Stimulated activated naive CD8-positive, alpha-beta T cell treated with anti-CD3 and anti-CD28 coated beads, Interleukin-15, Interleukin-2, amounts not matched to agents 100 ng/mL and 50 ng/mL, for 24 hours (primary cell): ENCODE results near the gene MED25.

Experiments used
- H3K27ac Mint-ChIP-seq: one replicate; pipeline ENCODE4 v1.8.0; 2021; ENCODE audit warnings: mild to moderate bottlenecking, mixed read lengths
- H3K27me3 Mint-ChIP-seq: one replicate; pipeline ENCODE4 v1.8.0; 2021; ENCODE audit warnings: mixed read lengths
- H3K36me3 Mint-ChIP-seq: one replicate; pipeline ENCODE4 v1.8.0; 2021; ENCODE audit warnings: low read depth, mixed read lengths
- H3K4me1 Mint-ChIP-seq: one replicate; pipeline ENCODE4 v1.8.0; 2021; ENCODE audit warnings: low read depth, mixed read lengths
- H3K4me3 Mint-ChIP-seq: one replicate; pipeline ENCODE4 v1.8.0; 2021; ENCODE audit warnings: mild to moderate bottlenecking, mixed read lengths
- H3K9me3 Mint-ChIP-seq: one replicate; pipeline ENCODE4 v1.8.0; 2021; ENCODE audit warnings: mixed read lengths

The MED25 gene

DNA sequence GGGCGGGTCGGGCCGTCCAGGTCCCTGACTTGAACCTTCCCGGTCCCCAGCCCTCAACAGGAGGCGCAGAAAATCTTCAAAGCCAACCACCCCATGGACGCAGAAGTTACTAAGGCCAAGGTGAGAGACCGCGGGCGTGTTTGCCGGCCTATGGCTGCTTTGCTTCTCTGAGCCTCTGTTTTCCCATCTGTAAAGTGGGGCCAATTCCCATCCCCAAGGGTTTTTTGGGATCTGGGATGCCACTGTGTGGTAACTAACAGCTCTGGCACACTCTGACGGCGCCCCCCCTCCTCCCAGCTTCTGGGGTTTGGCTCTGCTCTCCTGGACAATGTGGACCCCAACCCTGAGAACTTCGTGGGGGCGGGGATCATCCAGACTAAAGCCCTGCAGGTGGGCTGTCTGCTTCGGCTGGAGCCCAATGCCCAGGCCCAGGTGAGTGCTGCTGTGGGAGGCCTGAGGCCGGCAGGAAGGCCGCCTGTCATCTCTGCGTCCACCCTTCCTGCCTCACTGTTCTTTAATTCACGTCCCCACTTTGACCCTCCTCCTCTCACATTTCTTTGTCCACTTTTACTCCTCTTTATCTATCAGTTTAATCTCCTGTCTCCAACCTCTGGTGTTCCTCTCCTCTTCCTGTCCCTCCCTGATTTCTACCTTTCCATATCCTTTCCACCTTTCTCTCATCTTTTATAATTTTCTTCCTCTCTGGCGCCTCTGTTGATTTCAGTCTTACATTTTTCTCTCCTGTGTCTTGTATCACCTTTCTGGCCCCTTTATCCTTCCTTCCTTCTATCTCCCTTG, 12.1 kb upstream of the MED25 start:
- H3K4me3 Mint-ChIP-seq: no peak overlapping the region
- peak overlapping the region; percentile 46 for H3K27ac Mint-ChIP-seq
- H3K9me3 Mint-ChIP-seq: no peaks in the 10 kb centered on the region
- peaks cover 18% of the 10 kb centered on the region for H3K36me3 Mint-ChIP-seq
- peaks cover 26% of the 10 kb centered on the region for H3K4me1 Mint-ChIP-seq
- H3K27me3 Mint-ChIP-seq: no peaks in the 10 kb centered on the region

DNA sequence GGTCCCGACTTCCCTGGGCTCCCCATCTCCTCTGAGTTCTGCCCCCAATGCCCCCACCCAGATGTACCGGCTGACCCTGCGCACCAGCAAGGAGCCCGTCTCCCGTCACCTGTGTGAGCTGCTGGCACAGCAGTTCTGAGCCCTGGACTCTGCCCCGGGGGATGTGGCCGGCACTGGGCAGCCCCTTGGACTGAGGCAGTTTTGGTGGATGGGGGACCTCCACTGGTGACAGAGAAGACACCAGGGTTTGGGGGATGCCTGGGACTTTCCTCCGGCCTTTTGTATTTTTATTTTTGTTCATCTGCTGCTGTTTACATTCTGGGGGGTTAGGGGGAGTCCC, 11.5 kb upstream of the MED25 start:
- Mint-ChIP-seq H3K4me3 (no peak overlapping the region), H3K4me1 (peaks cover 26% of the 10 kb centered on the region), H3K27ac (peak overlapping the region; percentile 46), H3K27me3 (no peaks in the 10 kb centered on the region), H3K9me3 (no peaks in the 10 kb centered on the region), H3K36me3 (peaks cover 18% of the 10 kb centered on the region)

DNA sequence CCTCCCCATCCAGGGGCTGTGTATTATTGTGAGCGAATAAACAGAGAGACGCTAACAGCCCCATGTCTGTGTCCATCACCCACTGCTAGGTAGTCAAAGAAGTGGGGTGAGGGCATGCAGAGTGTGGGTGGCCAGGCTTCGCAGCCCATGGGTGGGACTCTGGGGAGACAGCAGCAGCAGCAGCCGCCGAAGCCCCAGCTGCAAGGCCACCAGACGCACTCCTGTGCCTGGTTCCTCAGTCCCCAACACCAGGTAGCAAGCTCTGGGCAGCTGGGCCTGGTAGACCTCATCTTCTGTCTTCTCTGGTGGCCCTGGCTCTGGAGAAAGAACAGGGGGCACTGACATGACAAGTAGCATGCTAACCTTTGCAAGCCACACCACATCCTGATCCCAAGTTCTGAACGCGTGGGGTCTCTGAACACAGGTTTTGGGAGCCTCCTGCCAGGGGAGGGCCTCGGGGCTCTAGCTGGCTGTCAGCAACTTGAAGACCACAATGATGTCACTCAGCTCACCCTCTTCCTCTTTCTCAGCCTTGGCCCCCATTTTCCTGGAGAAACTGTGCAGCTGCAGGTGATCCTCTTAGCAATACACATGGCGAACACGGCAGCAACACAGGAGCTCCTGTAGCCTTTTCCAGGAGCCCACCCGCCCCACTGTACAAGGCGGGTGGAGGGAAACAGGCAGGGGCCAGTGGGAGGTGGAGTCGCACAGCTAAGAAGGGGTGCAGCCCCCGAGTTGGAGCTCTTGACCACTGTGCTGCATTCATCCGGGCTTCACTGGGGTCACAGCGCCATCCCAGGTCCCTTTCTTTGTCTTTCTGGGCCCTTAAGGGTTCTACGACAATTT, 10.8 kb upstream of the MED25 start:
- Mint-ChIP-seq H3K27me3 (no peaks in the 10 kb centered on the region), H3K4me1 (peaks cover 30% of the 10 kb centered on the region), H3K27ac (peak overlapping the region; percentile 58), H3K9me3 (no peaks in the 10 kb centered on the region), H3K4me3 (no peak overlapping the region), H3K36me3 (peaks cover 18% of the 10 kb centered on the region)

DNA sequence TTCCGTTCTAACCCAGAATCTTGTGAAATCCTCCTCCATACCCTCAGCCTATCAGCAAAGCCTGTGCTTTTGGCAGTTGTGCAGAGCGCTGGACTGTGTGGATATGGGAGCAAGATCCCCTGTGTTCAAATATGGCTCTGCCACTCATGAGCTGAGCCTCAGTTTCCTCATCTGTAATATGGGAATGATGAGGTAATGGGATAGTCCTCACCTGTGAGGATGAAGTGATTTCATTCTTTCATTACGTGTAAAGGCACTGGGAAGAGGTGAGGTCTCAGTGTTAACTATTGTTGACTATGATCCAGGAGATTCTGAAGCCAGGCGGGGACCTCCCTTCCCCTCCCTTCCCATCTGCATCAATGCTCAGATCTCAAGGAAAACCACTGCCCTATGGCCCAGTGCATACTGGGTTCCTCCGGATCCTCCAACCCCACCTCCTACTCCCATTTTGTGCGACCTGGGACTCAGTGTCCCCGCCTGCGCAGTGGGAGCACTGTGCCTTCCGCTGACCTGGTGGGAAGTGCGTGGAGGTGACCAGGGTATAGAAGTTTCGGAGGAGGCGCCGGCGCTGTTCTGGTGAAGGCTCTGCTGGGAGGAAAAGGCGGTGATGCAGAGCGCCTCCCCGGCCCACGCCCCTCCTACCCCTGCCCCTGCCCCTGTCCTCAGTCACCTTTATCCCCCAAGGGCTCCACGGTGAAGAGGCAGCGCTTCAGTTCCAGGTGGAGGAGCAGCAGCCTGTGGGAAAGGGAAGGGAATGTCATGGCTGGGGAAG, 10.0 kb upstream of the MED25 start:
- no peaks in the 10 kb centered on the region for H3K27me3 Mint-ChIP-seq
- H3K4me3 Mint-ChIP-seq: no peak overlapping the region
- no peaks in the 10 kb centered on the region for H3K9me3 Mint-ChIP-seq
- H3K4me1 Mint-ChIP-seq: peaks cover 33% of the 10 kb centered on the region
- H3K27ac Mint-ChIP-seq: no peak overlapping the region
- H3K36me3 Mint-ChIP-seq: peaks cover 14% of the 10 kb centered on the region

DNA sequence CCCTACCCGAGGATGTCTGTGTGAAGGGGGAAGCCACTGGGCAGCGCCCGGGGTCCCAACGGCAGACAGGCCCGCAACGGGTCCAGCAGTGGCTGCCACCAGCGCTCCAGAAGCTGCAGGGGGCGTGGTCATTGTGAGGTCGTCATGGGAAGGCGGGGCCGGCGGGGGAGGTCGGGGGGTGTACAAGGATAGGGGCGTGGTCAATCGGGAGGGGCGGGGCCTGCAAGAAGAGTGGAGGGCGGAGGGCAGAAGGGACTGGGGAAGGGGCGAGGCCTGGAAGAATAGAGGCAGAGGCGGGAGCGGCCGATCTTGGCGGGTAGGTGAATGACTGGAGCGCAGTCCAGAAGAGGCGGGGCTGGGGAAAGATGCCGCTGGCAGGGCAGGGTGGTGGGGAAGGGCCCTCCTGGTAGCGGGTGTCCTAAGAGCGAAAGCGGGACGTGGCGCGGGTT, 9.4 kb upstream of the MED25 start:
- Mint-ChIP-seq H3K4me1 (peaks cover 39% of the 10 kb centered on the region), H3K27me3 (no peaks in the 10 kb centered on the region), H3K4me3 (peak overlapping the region; percentile 81), H3K36me3 (peaks cover 8% of the 10 kb centered on the region), H3K9me3 (no peaks in the 10 kb centered on the region), H3K27ac (no peak overlapping the region)

DNA sequence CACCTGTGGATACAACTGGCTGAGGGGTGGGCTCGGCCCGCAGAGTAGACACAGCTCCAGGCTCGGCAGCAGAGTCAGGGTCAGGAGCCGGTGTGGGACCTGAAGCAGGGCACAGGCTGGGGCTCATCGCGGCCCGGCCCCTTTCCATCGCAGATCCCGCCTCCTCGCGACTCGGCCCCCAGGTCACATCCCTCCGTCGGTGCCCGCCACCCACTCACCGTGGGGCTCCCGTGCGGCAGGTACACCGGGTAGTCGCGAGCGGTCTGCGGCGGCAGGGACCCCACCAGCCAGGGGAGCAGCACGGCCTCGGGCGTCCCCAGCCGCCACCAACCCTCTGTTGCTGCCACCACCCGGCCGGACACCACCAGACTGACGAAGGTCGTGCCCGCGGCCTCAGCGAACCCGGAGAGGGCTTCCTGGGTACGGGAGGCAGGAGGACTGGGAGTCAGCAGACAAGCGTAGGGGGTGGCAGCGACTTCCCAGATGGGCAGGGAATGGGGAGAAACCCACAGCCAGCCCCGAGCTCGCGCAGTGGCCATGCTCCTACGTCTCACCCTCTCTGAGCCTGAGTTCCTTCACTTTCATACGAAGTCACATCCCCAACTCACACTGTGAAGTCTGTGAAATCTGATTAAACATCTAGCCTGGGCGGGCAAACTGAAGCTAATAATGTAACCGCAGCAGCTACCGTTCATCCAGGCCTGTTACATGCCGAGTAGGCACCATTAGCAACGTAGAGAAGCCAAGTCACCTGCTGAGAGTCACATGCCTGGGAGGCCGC, 8.7 kb upstream of the MED25 start:
- Mint-ChIP-seq H3K36me3 (peaks cover 6% of the 10 kb centered on the region), H3K27me3 (no peaks in the 10 kb centered on the region), H3K27ac (no peak overlapping the region), H3K9me3 (no peaks in the 10 kb centered on the region), H3K4me1 (peaks cover 45% of the 10 kb centered on the region), H3K4me3 (peak overlapping the region; percentile 81)

DNA sequence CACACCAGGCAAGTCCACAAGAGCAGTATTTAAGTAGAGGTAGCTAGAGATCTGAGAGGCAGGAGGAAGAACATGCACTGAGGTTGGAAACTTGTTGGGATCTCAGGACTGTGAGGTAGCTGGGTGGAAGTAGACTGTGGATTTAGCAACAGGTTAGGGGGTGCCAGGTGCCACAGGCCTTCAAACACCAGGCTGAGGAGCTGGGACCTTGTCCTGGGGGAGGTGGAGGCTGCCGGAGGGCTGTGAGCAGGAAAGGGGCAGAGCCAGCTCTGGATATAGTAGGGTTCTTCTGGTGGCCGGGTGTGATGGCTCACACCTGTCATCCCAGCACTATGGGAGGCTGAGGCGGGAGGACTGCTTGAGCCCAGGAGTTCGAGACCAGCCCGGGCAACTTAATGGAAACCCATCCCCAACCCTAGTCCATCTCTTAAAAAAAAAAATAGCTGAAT, 8.1 kb upstream of the MED25 start:
- Mint-ChIP-seq H3K4me3 (peak overlapping the region; percentile 81), H3K9me3 (no peaks in the 10 kb centered on the region), H3K27ac (no peak overlapping the region), H3K36me3 (peaks cover 6% of the 10 kb centered on the region), H3K27me3 (no peaks in the 10 kb centered on the region), H3K4me1 (peaks cover 46% of the 10 kb centered on the region)

DNA sequence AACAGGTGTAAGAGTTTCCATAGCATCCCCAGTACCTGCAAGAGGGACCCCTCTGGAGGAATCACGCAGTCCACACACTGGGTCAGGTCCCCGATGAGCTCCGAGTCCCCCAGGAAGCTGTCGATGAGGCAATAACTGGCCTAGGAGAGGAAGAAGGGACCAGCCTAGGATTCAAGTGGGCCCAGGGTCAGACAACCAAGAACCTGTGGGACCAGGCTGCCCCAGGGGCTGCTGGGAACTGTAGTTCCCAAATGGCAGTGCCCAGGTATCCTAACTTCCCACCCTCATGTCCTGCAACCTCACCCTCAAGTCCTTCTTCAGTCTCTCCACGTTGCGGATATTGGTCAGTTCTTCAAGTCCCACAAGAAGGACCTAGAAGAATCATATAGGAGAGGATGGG, 6.8 kb upstream of the MED25 start:
- Mint-ChIP-seq H3K9me3 (no peaks in the 10 kb centered on the region), H3K4me3 (no peak overlapping the region), H3K27ac (no peak overlapping the region), H3K4me1 (peaks cover 46% of the 10 kb centered on the region), H3K36me3 (peaks cover 2% of the 10 kb centered on the region), H3K27me3 (no peaks in the 10 kb centered on the region)

DNA sequence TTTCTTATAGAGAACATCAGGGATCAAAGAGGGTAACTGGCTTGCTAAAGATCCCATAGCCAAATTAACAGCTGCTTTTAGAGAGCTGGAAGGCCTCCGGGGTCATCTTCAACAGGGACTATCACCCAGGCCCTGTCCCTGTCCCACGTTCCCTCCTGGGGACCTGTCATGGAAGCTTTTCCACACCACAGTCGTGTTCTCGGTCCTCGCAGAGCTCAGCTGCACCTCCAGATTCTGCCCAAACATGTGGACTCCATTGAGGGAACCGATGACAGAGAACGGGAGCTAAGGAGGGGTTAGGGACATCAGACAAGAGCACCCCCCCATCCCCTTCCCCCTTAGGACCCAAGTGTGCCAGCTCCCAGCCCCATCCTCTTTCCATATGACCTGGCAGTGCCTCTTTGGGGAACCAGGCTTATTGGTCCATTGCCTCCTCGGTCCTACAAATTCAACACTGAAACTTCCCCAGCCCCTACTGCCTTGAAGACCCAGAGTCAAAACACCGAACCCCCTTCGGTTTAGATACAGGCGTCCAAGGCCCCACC, 5.6 kb upstream of the MED25 start:
- Mint-ChIP-seq H3K27me3 (no peaks in the 10 kb centered on the region), H3K9me3 (no peaks in the 10 kb centered on the region), H3K4me1 (peaks cover 47% of the 10 kb centered on the region), H3K27ac (peak overlapping the region; percentile 98), H3K36me3 (no peaks in the 10 kb centered on the region), H3K4me3 (peak overlapping the region; percentile 90)

DNA sequence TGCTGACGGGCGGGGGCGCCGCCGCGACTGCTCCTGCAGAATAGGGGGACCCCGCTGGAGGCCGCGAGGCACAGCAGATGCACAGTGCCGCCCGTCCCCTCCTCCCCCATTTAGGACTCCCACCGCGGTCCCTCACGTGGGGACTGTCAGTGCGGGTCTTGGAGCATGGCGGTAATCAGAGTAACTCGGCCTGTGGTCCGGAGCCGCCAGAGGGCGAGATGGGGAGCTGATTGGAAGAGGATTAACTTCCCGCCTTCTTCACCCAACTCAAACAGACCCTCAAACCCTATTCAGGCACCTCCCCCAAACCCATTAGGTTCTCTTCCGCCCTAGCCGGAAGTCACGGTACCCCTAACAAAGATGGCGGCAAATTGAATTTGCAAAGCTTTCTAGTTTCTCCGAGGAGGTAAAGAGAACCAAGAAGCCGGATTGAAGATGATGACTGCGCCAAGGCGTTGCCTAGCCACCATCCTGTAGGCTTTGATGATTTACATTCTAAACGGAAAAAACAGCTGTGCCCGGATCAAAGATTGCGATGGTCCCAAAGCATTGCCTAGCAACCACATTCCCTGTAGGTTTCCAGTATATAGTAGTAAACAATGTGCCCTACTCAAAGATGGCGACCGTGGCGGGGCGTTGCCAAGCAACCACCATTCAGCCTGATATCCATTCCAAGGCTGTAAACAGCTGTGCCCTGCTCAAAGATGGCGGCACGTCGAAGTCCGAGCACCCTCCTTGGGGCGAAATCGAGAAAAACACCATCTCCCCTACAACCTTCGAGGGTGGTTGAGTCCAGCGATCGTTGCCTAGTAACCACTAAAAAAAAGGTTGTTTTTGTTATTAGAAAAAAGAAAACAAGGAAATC, 4.9 kb upstream of the MED25 start, which contains the start of gene FUZ:
Gene FUZ, minus strand, starts transcription at position 296 of the 865 bp plus-strand sequence. Its CDS starts 186 bp downstream, at position 110.
- Mint-ChIP-seq H3K4me1 (peaks cover 41% of the 10 kb centered on the region), H3K4me3 (peak within 1 kb of the TSS; percentile 90), H3K27me3 (no peaks in the 10 kb centered on the region), H3K27ac (peak within 1 kb of the TSS; percentile 98), H3K9me3 (no peaks in the 10 kb centered on the region), H3K36me3 (no peaks in the 10 kb centered on the region)

DNA sequence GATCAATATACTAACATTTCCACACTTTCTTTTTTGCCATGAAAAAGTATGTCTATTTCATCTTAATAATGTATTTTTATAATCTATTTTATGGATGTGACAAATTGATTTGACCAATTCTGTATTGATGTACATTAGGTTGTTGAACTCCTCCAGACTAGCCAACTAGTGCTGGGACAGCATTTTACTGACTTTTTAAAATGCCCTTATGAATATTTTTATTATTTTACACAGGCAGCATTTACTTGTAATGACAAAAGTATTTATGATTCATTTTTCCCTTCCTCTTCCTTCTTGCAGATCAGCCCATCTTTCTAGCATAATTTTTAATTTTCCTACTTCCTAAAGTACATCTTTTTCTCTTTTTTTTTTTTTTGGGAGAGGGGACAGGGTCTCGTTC, 4.1 kb upstream of the MED25 start:
- H3K4me1 Mint-ChIP-seq: peaks cover 36% of the 10 kb centered on the region

DNA sequence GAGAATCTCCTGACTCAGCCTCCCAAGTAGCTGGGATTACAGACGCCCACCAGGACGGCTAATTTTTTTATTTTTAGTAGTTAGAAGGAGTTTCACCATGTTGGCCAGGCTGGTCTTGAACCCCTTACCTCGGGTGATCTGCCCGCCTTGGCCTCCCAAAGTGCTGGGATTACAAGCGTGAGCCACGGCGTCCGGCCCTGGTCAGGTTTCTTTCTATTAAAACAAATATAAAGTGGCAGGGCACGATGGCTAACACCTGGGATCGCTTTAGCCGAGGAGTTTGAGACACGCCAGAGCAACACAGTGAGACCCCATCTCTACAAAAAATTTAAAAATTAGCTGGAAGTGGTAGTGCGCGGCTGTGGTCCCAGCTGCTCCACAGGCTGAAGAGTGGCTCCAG, 1.5 kb upstream of the MED25 start:
- no peaks in the 10 kb centered on the region for H3K27me3 Mint-ChIP-seq

More for the DNA sequence above, 4.1 kb upstream of the MED25 start:
- Mint-ChIP-seq H3K4me3 (peak overlapping the region; percentile 90), H3K9me3 (no peaks in the 10 kb centered on the region), H3K27ac (peak overlapping the region; percentile 66), H3K36me3 (no peaks in the 10 kb centered on the region), H3K27me3 (no peaks in the 10 kb centered on the region)

DNA sequence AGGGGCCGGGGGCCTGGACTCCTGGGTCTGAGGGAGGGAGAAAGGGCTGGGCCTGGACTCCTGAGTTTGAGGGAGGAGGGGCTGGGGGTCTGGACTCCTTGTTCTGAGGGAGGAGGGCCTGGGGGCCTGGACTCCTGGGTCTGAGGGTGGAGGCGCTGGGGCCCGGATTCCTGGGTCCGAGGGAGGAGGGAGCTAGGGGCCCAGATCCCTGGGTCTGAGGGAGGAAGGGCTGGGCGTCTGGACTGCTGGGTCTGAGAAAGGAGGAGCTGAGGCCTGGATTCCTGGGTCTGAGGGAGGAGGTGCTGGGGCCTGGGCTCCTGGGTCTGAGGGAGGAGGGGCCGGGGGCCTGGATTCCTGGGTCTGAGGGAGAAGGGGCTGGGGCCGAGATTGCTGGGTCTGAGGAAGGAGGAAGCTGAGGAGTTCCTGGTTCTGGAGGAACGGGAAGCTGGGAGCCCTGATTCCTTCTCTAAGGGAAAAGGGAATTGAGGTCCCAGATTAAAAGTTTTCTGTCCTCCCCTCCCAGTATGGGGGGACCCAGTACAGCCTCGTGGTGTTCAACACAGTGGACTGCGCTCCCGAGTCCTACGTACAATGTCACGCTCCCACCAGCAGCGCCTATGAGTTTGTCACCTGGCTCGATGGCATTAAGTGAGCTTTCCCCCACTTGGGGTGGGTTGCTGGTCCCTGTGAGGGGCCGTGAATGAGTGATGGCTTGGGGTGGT, 721 bp downstream of the MED25 start:
- Mint-ChIP-seq H3K9me3 (no peaks in the 10 kb centered on the region), H3K36me3 (no peaks in the 10 kb centered on the region), H3K4me3 (peak overlapping the region; percentile 92), H3K4me1 (peaks cover 26% of the 10 kb centered on the region), H3K27me3 (no peaks in the 10 kb centered on the region), H3K27ac (peak overlapping the region; percentile 99)

More for the DNA sequence above, 1.5 kb upstream of the MED25 start:
- H3K4me3 Mint-ChIP-seq: no peak overlapping the region
- no peak overlapping the region for H3K27ac Mint-ChIP-seq
- H3K36me3 Mint-ChIP-seq: no peaks in the 10 kb centered on the region
- no peaks in the 10 kb centered on the region for H3K9me3 Mint-ChIP-seq
- peaks cover 39% of the 10 kb centered on the region for H3K4me1 Mint-ChIP-seq
